Measurements from ENCODE around the gene SNU13.

The SNU13 gene

GRCh38 chr22:41660416-41660815, 28.3 kb downstream of the SNU13 start:
- Histone ChIP-seq H3K27ac (ENCODE audit: insufficient read depth in 1 of 2, low read depth in 1 of 2, low read length in 2 of 2, poor library complexity in 1 of 2, severe bottlenecking in 2 of 2) (no peak overlapping the region), H3K4me1 (ENCODE audit: control extremely low read depth in 1 of 4, control insufficient read depth in 4 of 4, insufficient read depth in 4 of 4, low read length in 3 of 4) (no peaks in the 10 kb centered on the region), H3K36me3 (ENCODE audit: control insufficient read depth in 4 of 4, insufficient read depth in 4 of 4, low read length in 3 of 4) (peaks cover 19 to 85% (median 66%) of the 10 kb centered on the region in 4 experiments), H3K27me3 (replicated peaks in 2 of 5; ENCODE audit: control insufficient read depth in 4 of 5, insufficient read depth in 5 of 5, low read length in 4 of 5) (no peaks in the 10 kb centered on the region), H3K9me3 (ENCODE audit: control extremely low read depth in 1 of 5, control insufficient read depth in 4 of 5, insufficient read depth in 2 of 5, low read depth in 1 of 5, low read length in 4 of 5) (no peaks in the 10 kb centered on the region), H3K4me3 (ENCODE audit: control insufficient read depth in 1 of 7, extremely low read depth in 1 of 7, insufficient read depth in 4 of 7, low read depth in 2 of 7, low read length in 6 of 7) (no peak overlapping the region)
- CTCF ChIA-PET = interaction anchor here (0.8 kb wide), 1 partner anchor 37 kb away, joined by 3 read pairs; no protein-coding TSS in a partner anchor
- no peak for DNase-seq
- 100% methylated on average over 2 of the region's 3 CpGs for WGBS (ENCODE audit: insufficient coverage)
- POLR2A ChIA-PET = interaction anchor here (0.9 kb wide), 1 partner anchor 36 kb away, joined by 3 read pairs; no protein-coding TSS in a partner anchor

- Histone ChIP-seq H3K9me3 (ENCODE audit: control extremely low read depth in 1 of 5, control insufficient read depth in 4 of 5, insufficient read depth in 2 of 5, low read depth in 1 of 5, low read length in 4 of 5) (no peaks in the 10 kb centered on the region), H3K4me1 (ENCODE audit: control extremely low read depth in 1 of 4, control insufficient read depth in 4 of 4, insufficient read depth in 4 of 4, low read length in 3 of 4) (no peaks in the 10 kb centered on the region), H3K27me3 (replicated peaks in 2 of 5; ENCODE audit: control insufficient read depth in 4 of 5, insufficient read depth in 5 of 5, low read length in 4 of 5) (no peaks in the 10 kb centered on the region), H3K36me3 (ENCODE audit: control insufficient read depth in 4 of 4, insufficient read depth in 4 of 4, low read length in 3 of 4) (peaks cover 20 to 89% (median 68%) of the 10 kb centered on the region in 4 experiments), H3K4me3 (ENCODE audit: control insufficient read depth in 1 of 7, extremely low read depth in 1 of 7, insufficient read depth in 4 of 7, low read depth in 2 of 7, low read length in 6 of 7) (no peak overlapping the region), H3K27ac (ENCODE audit: insufficient read depth in 1 of 2, low read depth in 1 of 2, low read length in 2 of 2, poor library complexity in 1 of 2, severe bottlenecking in 2 of 2) (no peak overlapping the region)
- ChIA-PET POLR2A (no interaction called here), CTCF (interaction anchor here (0.8 kb wide), 1 partner anchor 37 kb away, joined by 3 read pairs; no protein-coding TSS in a partner anchor)
- DNase-seq = no peak
- 100% methylated on average over 1 of the region's 1 CpG for WGBS (ENCODE audit: insufficient coverage)
Observed at GRCh38 chr22:41659941-41660340, 28.7 kb downstream of the SNU13 start.

GRCh38 chr22:41658869-41659268, 29.8 kb downstream of the SNU13 start:
- WGBS (ENCODE audit: insufficient coverage) = 97% methylated on average over 12 of the region's 17 CpGs
- POLR2A ChIA-PET = no interaction called here
- no peak for DNase-seq
- CTCF ChIA-PET = no interaction called here
- no peaks in the 10 kb centered on the region for H3K27me3 ChIP-seq (replicated peaks in 2 of 5; ENCODE audit: control insufficient read depth in 4 of 5, insufficient read depth in 5 of 5, low read length in 4 of 5)
- no peak overlapping the region for H3K4me3 ChIP-seq (ENCODE audit: control insufficient read depth in 1 of 7, extremely low read depth in 1 of 7, insufficient read depth in 4 of 7, low read depth in 2 of 7, low read length in 6 of 7)
- H3K27ac ChIP-seq (ENCODE audit: insufficient read depth in 1 of 2, low read depth in 1 of 2, low read length in 2 of 2, poor library complexity in 1 of 2, severe bottlenecking in 2 of 2) = no peak overlapping the region
- H3K4me1 ChIP-seq (ENCODE audit: control extremely low read depth in 1 of 4, control insufficient read depth in 4 of 4, insufficient read depth in 4 of 4, low read length in 3 of 4) = no peaks in the 10 kb centered on the region
- no peaks in the 10 kb centered on the region for H3K9me3 ChIP-seq (ENCODE audit: control extremely low read depth in 1 of 5, control insufficient read depth in 4 of 5, insufficient read depth in 2 of 5, low read depth in 1 of 5, low read length in 4 of 5)
- H3K36me3 ChIP-seq (ENCODE audit: control insufficient read depth in 4 of 4, insufficient read depth in 4 of 4, low read length in 3 of 4) = peaks cover 17 to 92% (median 73%) of the 10 kb centered on the region in 4 experiments

GRCh38 chr22:41657709-41658108, 31.0 kb downstream of the SNU13 start:
- Histone ChIP-seq H3K9me3 (ENCODE audit: control extremely low read depth in 1 of 5, control insufficient read depth in 4 of 5, insufficient read depth in 2 of 5, low read depth in 1 of 5, low read length in 4 of 5) (no peaks in the 10 kb centered on the region), H3K36me3 (ENCODE audit: control insufficient read depth in 4 of 4, insufficient read depth in 4 of 4, low read length in 3 of 4) (peaks cover 13 to 93% (median 74%) of the 10 kb centered on the region in 4 experiments), H3K4me1 (ENCODE audit: control extremely low read depth in 1 of 4, control insufficient read depth in 4 of 4, insufficient read depth in 4 of 4, low read length in 3 of 4) (no peaks in the 10 kb centered on the region), H3K27ac (ENCODE audit: insufficient read depth in 1 of 2, low read depth in 1 of 2, low read length in 2 of 2, poor library complexity in 1 of 2, severe bottlenecking in 2 of 2) (no peak overlapping the region), H3K27me3 (replicated peaks in 2 of 5; ENCODE audit: control insufficient read depth in 4 of 5, insufficient read depth in 5 of 5, low read length in 4 of 5) (no peaks in the 10 kb centered on the region), H3K4me3 (ENCODE audit: control insufficient read depth in 1 of 7, extremely low read depth in 1 of 7, insufficient read depth in 4 of 7, low read depth in 2 of 7, low read length in 6 of 7) (no peak overlapping the region)
- 96% methylated on average over 6 of the region's 6 CpGs for WGBS (ENCODE audit: insufficient coverage)
- CTCF ChIA-PET = interaction anchor here (5.1 kb wide), 1 partner anchor 8 kb away, joined by 22 read pairs; no protein-coding TSS in a partner anchor
- DNase-seq = no peak
- POLR2A ChIA-PET = no interaction called here

- no peak for DNase-seq
- H3K36me3 ChIP-seq (ENCODE audit: control insufficient read depth in 4 of 4, insufficient read depth in 4 of 4, low read length in 3 of 4) = peaks cover 13 to 95% (median 76%) of the 10 kb centered on the region in 4 experiments
- no peaks in the 10 kb centered on the region for H3K4me1 ChIP-seq (ENCODE audit: control extremely low read depth in 1 of 4, control insufficient read depth in 4 of 4, insufficient read depth in 4 of 4, low read length in 3 of 4)
- H3K4me3 ChIP-seq (ENCODE audit: control insufficient read depth in 1 of 7, extremely low read depth in 1 of 7, insufficient read depth in 4 of 7, low read depth in 2 of 7, low read length in 6 of 7) = no peak overlapping the region
- ChIA-PET POLR2A (no interaction called here), CTCF (interaction anchor here (0.7 to 5.1 kb wide), 2 partner anchors 9 to 301 kb away, joined by 3 to 22 read pairs; no protein-coding TSS in a partner anchor)
- H3K27ac ChIP-seq (ENCODE audit: insufficient read depth in 1 of 2, low read depth in 1 of 2, low read length in 2 of 2, poor library complexity in 1 of 2, severe bottlenecking in 2 of 2) = no peak overlapping the region
- no peaks in the 10 kb centered on the region for H3K9me3 ChIP-seq (ENCODE audit: control extremely low read depth in 1 of 5, control insufficient read depth in 4 of 5, insufficient read depth in 2 of 5, low read depth in 1 of 5, low read length in 4 of 5)
- 91% methylated on average over 5 of the region's 5 CpGs for WGBS (ENCODE audit: insufficient coverage)
- H3K27me3 ChIP-seq (replicated peaks in 2 of 5; ENCODE audit: control insufficient read depth in 4 of 5, insufficient read depth in 5 of 5, low read length in 4 of 5) = no peaks in the 10 kb centered on the region
Observed at GRCh38 chr22:41656556-41656955, 32.1 kb downstream of the SNU13 start.

GRCh38 chr22:41654322-41654721, 34.3 kb downstream of the SNU13 start:
- Histone ChIP-seq H3K9me3 (ENCODE audit: control extremely low read depth in 1 of 5, control insufficient read depth in 4 of 5, insufficient read depth in 2 of 5, low read depth in 1 of 5, low read length in 4 of 5) (no peaks in the 10 kb centered on the region), H3K27ac (ENCODE audit: insufficient read depth in 1 of 2, low read depth in 1 of 2, low read length in 2 of 2, poor library complexity in 1 of 2, severe bottlenecking in 2 of 2) (no peak overlapping the region), H3K36me3 (ENCODE audit: control insufficient read depth in 4 of 4, insufficient read depth in 4 of 4, low read length in 3 of 4) (peaks cover 11 to 89% (median 73%) of the 10 kb centered on the region in 4 experiments), H3K4me1 (ENCODE audit: control extremely low read depth in 1 of 4, control insufficient read depth in 4 of 4, insufficient read depth in 4 of 4, low read length in 3 of 4) (no peaks in the 10 kb centered on the region), H3K4me3 (ENCODE audit: control insufficient read depth in 1 of 7, extremely low read depth in 1 of 7, insufficient read depth in 4 of 7, low read depth in 2 of 7, low read length in 6 of 7) (no peak overlapping the region), H3K27me3 (replicated peaks in 2 of 5; ENCODE audit: control insufficient read depth in 4 of 5, insufficient read depth in 5 of 5, low read length in 4 of 5) (no peaks in the 10 kb centered on the region)
- POLR2A ChIA-PET = no interaction called here
- 100% methylated on average over 3 of the region's 3 CpGs for WGBS (ENCODE audit: insufficient coverage)
- CTCF ChIA-PET = interaction anchor here (0.9 to 5.1 kb wide), 3 partner anchors 10 to 92 kb away, joined by 3 to 22 read pairs (median 3); no protein-coding TSS in a partner anchor
- DNase-seq = no peak

- Histone ChIP-seq H3K4me3 (ENCODE audit: control insufficient read depth in 1 of 7, extremely low read depth in 1 of 7, insufficient read depth in 4 of 7, low read depth in 2 of 7, low read length in 6 of 7) (no peak overlapping the region), H3K27me3 (replicated peaks in 2 of 5; ENCODE audit: control insufficient read depth in 4 of 5, insufficient read depth in 5 of 5, low read length in 4 of 5) (no peaks in the 10 kb centered on the region), H3K27ac (ENCODE audit: insufficient read depth in 1 of 2, low read depth in 1 of 2, low read length in 2 of 2, poor library complexity in 1 of 2, severe bottlenecking in 2 of 2) (no peak overlapping the region), H3K9me3 (ENCODE audit: control extremely low read depth in 1 of 5, control insufficient read depth in 4 of 5, insufficient read depth in 2 of 5, low read depth in 1 of 5, low read length in 4 of 5) (no peaks in the 10 kb centered on the region), H3K4me1 (ENCODE audit: control extremely low read depth in 1 of 4, control insufficient read depth in 4 of 4, insufficient read depth in 4 of 4, low read length in 3 of 4) (no peaks in the 10 kb centered on the region), H3K36me3 (ENCODE audit: control insufficient read depth in 4 of 4, insufficient read depth in 4 of 4, low read length in 3 of 4) (peaks cover 17 to 83% (median 68%) of the 10 kb centered on the region in 4 experiments)
- DNase-seq = no peak
- ChIA-PET POLR2A (no interaction called here), CTCF (interaction anchor here (1.1 kb wide), 1 partner anchor 16 kb away, joined by 4 read pairs; no protein-coding TSS in a partner anchor)
- 99% methylated on average over 11 of the region's 11 CpGs for WGBS (ENCODE audit: insufficient coverage)
Observed at GRCh38 chr22:41650821-41651220, 37.8 kb downstream of the SNU13 start.

All from common myeloid progenitor, CD34-positive (primary cell).